GM21526 (cell line): ENCODE results near the gene CTNNAL1.
"Not testable (repeated sequence)": the region's sequence is repeated elsewhere in the genome, so short reads cannot be mapped to it uniquely, and the experiment has no call there.

ENCODE experiments used
- ATAC-seq: cut with Tn5 transposase; IDR thresholded peaks from one replicate; pipeline ENCODE4 v1.9.1; 2021; ENCODE audit warnings: moderate library complexity; ENCODE audit not compliant: unreplicated experiment, low FRiP score

CTNNAL1 gene

GRCh38 chr9:109012876-109013678 lies at the start of gene CTNNAL1:
Gene CTNNAL1 (minus strand): TSS chr9:109013499. CDS start chr9:109013442, 57 bp downstream.
- ATAC-seq: peak; percentile 72

GRCh38 chr9:109062543-109062942 lies 49.2 kb upstream of the CTNNAL1 start:
- ATAC-seq: no peak

- no peak for ATAC-seq
Observed at GRCh38 chr9:109060191-109060590, 46.9 kb upstream of the CTNNAL1 start.

GRCh38 chr9:109053121-109053520 lies 39.8 kb upstream of the CTNNAL1 start:
- not testable (repeated sequence) for ATAC-seq

GRCh38 chr9:109052416-109052815 lies 39.1 kb upstream of the CTNNAL1 start:
- no peak for ATAC-seq

GRCh38 chr9:109051733-109052132 lies 38.4 kb upstream of the CTNNAL1 start:
- ATAC-seq: no peak

GRCh38 chr9:109050444-109050843 lies 37.1 kb upstream of the CTNNAL1 start:
- no peak for ATAC-seq

GRCh38 chr9:109048822-109049221 lies 35.5 kb upstream of the CTNNAL1 start:
- no peak for ATAC-seq

- no peak for ATAC-seq
Observed at GRCh38 chr9:109047259-109047658, 34.0 kb upstream of the CTNNAL1 start.

- no peak for ATAC-seq
Observed at GRCh38 chr9:109046346-109046745, 33.0 kb upstream of the CTNNAL1 start.

- ATAC-seq: no peak
Observed at GRCh38 chr9:109043578-109043977, 30.3 kb upstream of the CTNNAL1 start.

GRCh38 chr9:109040571-109040970 lies 27.3 kb upstream of the CTNNAL1 start:
- no peak for ATAC-seq

GRCh38 chr9:109039539-109039938 lies 26.2 kb upstream of the CTNNAL1 start:
- ATAC-seq: no peak

GRCh38 chr9:109037946-109038715 lies 24.8 kb upstream of the CTNNAL1 start:
- ATAC-seq: no peak

GRCh38 chr9:109036744-109037680 lies 23.7 kb upstream of the CTNNAL1 start:
- ATAC-seq: no peak

GRCh38 chr9:109035684-109036423 lies 22.6 kb upstream of the CTNNAL1 start:
- no peak for ATAC-seq

GRCh38 chr9:109033941-109034700 lies 20.8 kb upstream of the CTNNAL1 start:
- ATAC-seq: no peak

GRCh38 chr9:109031241-109031640 lies 17.9 kb upstream of the CTNNAL1 start:
- ATAC-seq: no peak

GRCh38 chr9:109030426-109030825 lies 17.1 kb upstream of the CTNNAL1 start:
- ATAC-seq: no peak
